ENCODE measurements around the gene MYRIP. TPM values are rescaled to one million over a fixed set of nuclear protein-coding genes. Genes with fewer than 3 reads are reported as not detected.
A peak's percentile ranks its signal among the peaks of the same experiment; 100 is the strongest.

Gene MYRIP
- total RNA-seq, 4 donors from 2014 or later = 1.6 to 7.1 (median 3.6) TPM

GRCh38 chr3:40237889-40238571, 428.6 kb downstream of the MYRIP start:
- no peak for DNase-seq
- Histone ChIP-seq H3K9me3 (no peaks in the 10 kb centered on the region), H3K27ac (no peak overlapping the region), H3K27me3 (no peaks in the 10 kb centered on the region), H3K4me3 (replicated peaks in 1 of 3) (no peak overlapping the region), H3K4me1 (no peaks in the 10 kb centered on the region), H3K36me3 (no peaks in the 10 kb centered on the region)
- no peak for TF ChIP-seq POLR2A (IDR thresholded peaks at IDR 0.05)
- peak in 1 of 6 experiments; percentile 21 for TF ChIP-seq CTCF (IDR thresholded peaks at IDR 0.05)
- WGBS, 2 donors = 63 to 66% methylated on average over 8 of the region's 8 CpGs
- intact Hi-C loops (cut with DNase I) = no loop called here

GRCh38 chr3:40240921-40241320, 431.5 kb downstream of the MYRIP start:
- Histone ChIP-seq H3K4me3 (replicated peaks in 1 of 3) (no peak overlapping the region), H3K27ac (no peak overlapping the region), H3K9me3 (no peaks in the 10 kb centered on the region), H3K4me1 (no peaks in the 10 kb centered on the region), H3K27me3 (no peaks in the 10 kb centered on the region), H3K36me3 (no peaks in the 10 kb centered on the region)
- TF ChIP-seq POLR2A (IDR thresholded peaks at IDR 0.05) = no peak
- no peak for TF ChIP-seq CTCF (IDR thresholded peaks at IDR 0.05)
- intact Hi-C loops (cut with DNase I) = no loop called here
- no peak for DNase-seq
- 100% methylated on average over 1 of the region's 1 CpG for WGBS, 2 donors

- Histone ChIP-seq H3K27ac (no peak overlapping the region), H3K4me3 (replicated peaks in 1 of 3) (no peak overlapping the region), H3K27me3 (no peaks in the 10 kb centered on the region), H3K9me3 (no peaks in the 10 kb centered on the region), H3K36me3 (no peaks in the 10 kb centered on the region), H3K4me1 (no peaks in the 10 kb centered on the region)
- intact Hi-C loops (cut with DNase I) = no loop called here
- DNase-seq = no peak
- TF ChIP-seq POLR2A (IDR thresholded peaks at IDR 0.05) (no peak), CTCF (IDR thresholded peaks at IDR 0.05) (no peak)
- WGBS, 2 donors = 92 to 96% methylated on average over 1 of the region's 1 CpG
Observed at GRCh38 chr3:40242216-40242615, 432.8 kb downstream of the MYRIP start.

GRCh38 chr3:40242638-40243037, 433.2 kb downstream of the MYRIP start:
- no peak overlapping the region for H3K27ac ChIP-seq
- TF ChIP-seq POLR2A (IDR thresholded peaks at IDR 0.05) (no peak), CTCF (IDR thresholded peaks at IDR 0.05) (no peak)
- no peaks in the 10 kb centered on the region for H3K9me3 ChIP-seq
- WGBS, 2 donors = 84 to 92% methylated on average over 1 of the region's 1 CpG
- H3K4me3 ChIP-seq (replicated peaks in 1 of 3) = no peak overlapping the region
- no peak for DNase-seq
- intact Hi-C loops (cut with DNase I) = no loop called here
- no peaks in the 10 kb centered on the region for H3K36me3 ChIP-seq
- no peaks in the 10 kb centered on the region for H3K27me3 ChIP-seq
- no peaks in the 10 kb centered on the region for H3K4me1 ChIP-seq

- TF ChIP-seq CTCF (IDR thresholded peaks at IDR 0.05) (no peak), POLR2A (IDR thresholded peaks at IDR 0.05) (no peak)
- WGBS, 2 donors = 91 to 100% methylated on average over 1 of the region's 1 CpG
- intact Hi-C loops (cut with DNase I) = no loop called here
- no peak overlapping the region for H3K27ac ChIP-seq
- no peak for DNase-seq
- H3K9me3 ChIP-seq = no peaks in the 10 kb centered on the region
- H3K4me3 ChIP-seq (replicated peaks in 1 of 3) = no peak overlapping the region
- H3K27me3 ChIP-seq = no peaks in the 10 kb centered on the region
- H3K36me3 ChIP-seq = no peaks in the 10 kb centered on the region
- no peaks in the 10 kb centered on the region for H3K4me1 ChIP-seq
Observed at GRCh38 chr3:40243056-40243455, 433.6 kb downstream of the MYRIP start.

All from thyroid gland (tissue), 4 donors.